ENCODE measurements around the gene CPB1.

DNA sequence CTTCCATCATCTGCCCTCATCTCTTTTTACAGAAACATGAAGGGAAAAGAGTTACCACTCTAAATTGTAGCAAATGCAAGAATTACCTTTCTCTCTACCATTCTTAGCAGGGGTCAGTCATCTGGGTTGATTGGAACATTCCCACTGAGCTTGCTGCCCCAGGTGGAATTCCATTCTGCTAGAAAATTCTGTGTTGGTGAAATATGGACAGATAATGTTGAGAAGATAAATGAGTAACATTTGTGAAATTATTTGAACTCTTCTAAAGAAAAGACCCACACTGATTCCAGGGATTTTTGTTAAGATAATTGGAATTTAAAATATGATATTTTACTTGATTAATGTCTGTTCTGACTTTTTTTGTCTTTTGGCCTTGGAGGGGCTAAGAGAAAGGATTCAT is 26.4 kb downstream of the CPB1 start:
- TF ChIP-seq YY1 (IDR thresholded peaks at IDR 0.05; ENCODE audit: insufficient read depth, insufficient read length) = no peak
- no peak for TF ChIP-seq ZNF274 (IDR thresholded peaks at IDR 0.05; ENCODE audit: low read depth, low read length)
